IMR-90 (cell line): ENCODE results near the gene TGM6.

Experiments used
- CEBPB ChIP-seq: IDR thresholded peaks from 2 replicates; pipeline ENCODE4 v1.6.1; 2012; ENCODE audit warnings: low read depth, low read length, improper control_type of control experiment
- CHD1 ChIP-seq: IDR thresholded peaks from 2 replicates; pipeline ENCODE4 v1.6.1; 2012; ENCODE audit warnings: low read depth, low read length, improper control_type of control experiment
- MAFK ChIP-seq: IDR thresholded peaks from 2 replicates; pipeline ENCODE4 v1.6.1; 2012; ENCODE audit warnings: low read depth, low read length, improper control_type of control experiment
- MXI1 ChIP-seq: IDR thresholded peaks from 2 replicates; pipeline ENCODE4 v1.6.1; 2012; ENCODE audit warnings: low read depth, mild to moderate bottlenecking, low read length, moderate library complexity, borderline replicate concordance
- NFE2L2 ChIP-seq: fragments of 150-350 bp; IDR thresholded peaks from 2 replicates; pipeline ENCODE4 v1.6.1; 2016; ENCODE audit warnings: low read depth, mild to moderate bottlenecking, low read length
- POLR2A ChIP-seq: IDR thresholded peaks from 2 replicates; pipeline ENCODE4 v1.6.1; 2012; ENCODE audit warnings: mild to moderate bottlenecking, low read depth, low read length
- RCOR1 ChIP-seq: IDR thresholded peaks from 2 replicates; pipeline ENCODE4 v1.6.1; 2012; ENCODE audit warnings: mild to moderate bottlenecking, low read length, improper control_type of control experiment; ENCODE audit not compliant: insufficient replicate concordance
- SMC3 ChIP-seq: fragments of 150-350 bp; IDR thresholded peaks from 2 replicates; pipeline ENCODE4 v1.6.1; 2016; ENCODE audit warnings: low read depth, mild to moderate bottlenecking, antibody characterized with exemption, low read length, moderate library complexity
- TF ChIP-seq, protein P1 (sequence below): conservative IDR thresholded peaks from 2 replicates; pipeline ENCODE4 v1.5.1; 2012; ENCODE audit warnings: mild to moderate bottlenecking, low read depth, low read length, improper control_type of control experiment

DNA sequence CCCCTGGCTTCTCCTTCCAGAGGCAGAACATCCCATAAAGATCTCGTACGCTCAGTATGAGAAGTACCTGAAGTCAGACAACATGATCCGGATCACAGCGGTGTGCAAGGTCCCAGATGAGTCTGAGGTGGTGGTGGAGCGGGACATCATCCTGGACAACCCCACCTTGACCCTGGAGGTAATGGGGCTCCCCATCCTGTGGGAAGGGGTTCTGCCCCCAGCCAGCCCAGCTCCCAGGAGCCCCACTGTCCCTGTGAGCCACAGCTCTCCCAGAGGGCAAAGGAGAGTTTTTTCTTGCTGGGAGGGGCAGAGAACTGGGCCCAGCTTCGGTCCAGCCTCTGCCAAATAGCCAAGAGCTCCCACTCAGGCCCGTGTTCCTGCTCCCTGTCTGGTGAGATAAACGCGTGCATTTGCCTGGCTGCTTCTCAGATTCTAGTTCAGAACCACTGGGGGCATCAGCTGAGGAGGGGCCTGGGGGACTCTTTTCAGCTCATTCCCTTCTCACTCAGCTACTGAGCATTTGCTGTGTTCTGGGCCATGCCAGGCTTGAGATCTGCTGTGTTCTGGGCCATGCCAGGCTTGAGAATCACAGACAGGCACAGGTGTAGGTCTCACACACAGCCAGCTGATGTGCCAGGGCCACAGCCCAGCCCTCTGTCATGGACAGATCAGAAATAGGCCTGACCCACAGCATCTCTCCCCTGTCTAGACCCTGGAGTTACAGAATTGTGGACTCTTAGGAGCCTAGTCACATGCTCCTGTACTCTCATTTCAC, 45.4 kb upstream of the TGM6 start:
- no peak for TF ChIP-seq POLR2A
- TF ChIP-seq, protein P1, sequence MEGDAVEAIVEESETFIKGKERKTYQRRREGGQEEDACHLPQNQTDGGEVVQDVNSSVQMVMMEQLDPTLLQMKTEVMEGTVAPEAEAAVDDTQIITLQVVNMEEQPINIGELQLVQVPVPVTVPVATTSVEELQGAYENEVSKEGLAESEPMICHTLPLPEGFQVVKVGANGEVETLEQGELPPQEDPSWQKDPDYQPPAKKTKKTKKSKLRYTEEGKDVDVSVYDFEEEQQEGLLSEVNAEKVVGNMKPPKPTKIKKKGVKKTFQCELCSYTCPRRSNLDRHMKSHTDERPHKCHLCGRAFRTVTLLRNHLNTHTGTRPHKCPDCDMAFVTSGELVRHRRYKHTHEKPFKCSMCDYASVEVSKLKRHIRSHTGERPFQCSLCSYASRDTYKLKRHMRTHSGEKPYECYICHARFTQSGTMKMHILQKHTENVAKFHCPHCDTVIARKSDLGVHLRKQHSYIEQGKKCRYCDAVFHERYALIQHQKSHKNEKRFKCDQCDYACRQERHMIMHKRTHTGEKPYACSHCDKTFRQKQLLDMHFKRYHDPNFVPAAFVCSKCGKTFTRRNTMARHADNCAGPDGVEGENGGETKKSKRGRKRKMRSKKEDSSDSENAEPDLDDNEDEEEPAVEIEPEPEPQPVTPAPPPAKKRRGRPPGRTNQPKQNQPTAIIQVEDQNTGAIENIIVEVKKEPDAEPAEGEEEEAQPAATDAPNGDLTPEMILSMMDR, result no peak
- no peak for TF ChIP-seq CEBPB
- TF ChIP-seq MAFK, result no peak
- TF ChIP-seq MXI1, result no peak
- no peak for TF ChIP-seq NFE2L2
- TF ChIP-seq CHD1, result no peak
- TF ChIP-seq SMC3, result no peak
- no peak for TF ChIP-seq RCOR1
